ENCODE measurements around the gene CD14. TPM values are rescaled to one million over a fixed set of nuclear protein-coding genes. Genes with fewer than 3 reads are reported as not detected.
"Not testable (repeated sequence)": the region's sequence is repeated elsewhere in the genome, so short reads cannot be mapped to it uniquely, and the experiment has no call there.

Gene CD14
- total RNA-seq, 1 donor from 2014 or later = 0.64 TPM

- DNase-seq (ENCODE audit: low read depth) = no peak
Measured at GRCh38 chr5:140635291-140636257, 2.6 kb upstream of the CD14 start.

GRCh38 chr5:140634103-140634502 is 1.1 kb upstream of the CD14 start:
- no peak for DNase-seq (ENCODE audit: low read depth)

GRCh38 chr5:140633501-140633900 is 526 bp upstream of the CD14 start:
- DNase-seq (ENCODE audit: low read depth) = no peak

GRCh38 chr5:140632366-140633020 is 482 bp downstream of the CD14 start:
- DNase-seq (ENCODE audit: low read depth) = peak; percentile 2

DNA sequence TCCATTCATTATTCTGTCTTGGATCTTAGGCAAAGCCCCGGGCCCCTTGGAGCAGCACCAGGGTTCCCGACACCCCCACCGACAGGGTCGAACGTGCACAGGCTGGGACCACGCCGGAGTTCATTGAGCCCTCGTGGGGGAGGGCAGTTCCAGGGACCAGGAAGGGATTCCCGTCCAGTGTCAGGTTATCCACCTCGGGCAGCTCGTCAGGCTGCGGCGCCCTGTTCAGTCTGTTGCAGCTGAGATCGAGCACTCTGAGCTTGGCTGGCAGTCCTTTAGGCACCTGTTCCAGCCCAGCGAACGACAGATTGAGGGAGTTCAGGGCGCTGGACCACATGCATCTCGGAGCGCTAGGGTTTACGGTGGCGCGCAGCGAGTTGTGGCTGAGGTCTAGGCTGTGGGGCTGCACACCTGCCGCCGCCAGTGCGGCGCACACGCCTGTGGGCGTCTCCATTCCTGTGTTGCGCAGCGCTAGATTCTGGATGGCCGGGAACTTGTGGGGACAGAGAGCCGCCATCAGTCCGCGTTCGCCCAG is 1.1 kb downstream of the CD14 start:
- peak; percentile 4 for DNase-seq (ENCODE audit: low read depth)

DNA sequence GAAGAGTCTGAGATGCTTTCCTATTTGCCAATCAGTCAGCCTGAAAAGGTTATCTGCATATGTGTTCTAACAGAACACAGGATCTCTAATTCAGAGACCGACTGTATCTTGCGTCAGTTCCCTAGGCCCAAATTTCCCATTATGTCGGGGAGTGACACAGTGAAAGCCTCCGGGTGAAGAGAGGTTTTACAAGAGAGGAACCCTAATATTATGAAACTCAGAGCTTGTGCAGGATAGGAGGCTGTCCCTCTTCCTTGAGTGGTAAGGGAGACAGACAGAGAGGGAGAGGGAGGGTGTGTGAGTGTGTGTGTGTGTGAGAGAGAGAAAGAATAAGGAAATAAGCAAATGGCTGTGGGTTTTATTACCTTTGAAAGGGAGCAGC is 1.9 kb downstream of the CD14 start:
- no peak for DNase-seq (ENCODE audit: low read depth)

DNA sequence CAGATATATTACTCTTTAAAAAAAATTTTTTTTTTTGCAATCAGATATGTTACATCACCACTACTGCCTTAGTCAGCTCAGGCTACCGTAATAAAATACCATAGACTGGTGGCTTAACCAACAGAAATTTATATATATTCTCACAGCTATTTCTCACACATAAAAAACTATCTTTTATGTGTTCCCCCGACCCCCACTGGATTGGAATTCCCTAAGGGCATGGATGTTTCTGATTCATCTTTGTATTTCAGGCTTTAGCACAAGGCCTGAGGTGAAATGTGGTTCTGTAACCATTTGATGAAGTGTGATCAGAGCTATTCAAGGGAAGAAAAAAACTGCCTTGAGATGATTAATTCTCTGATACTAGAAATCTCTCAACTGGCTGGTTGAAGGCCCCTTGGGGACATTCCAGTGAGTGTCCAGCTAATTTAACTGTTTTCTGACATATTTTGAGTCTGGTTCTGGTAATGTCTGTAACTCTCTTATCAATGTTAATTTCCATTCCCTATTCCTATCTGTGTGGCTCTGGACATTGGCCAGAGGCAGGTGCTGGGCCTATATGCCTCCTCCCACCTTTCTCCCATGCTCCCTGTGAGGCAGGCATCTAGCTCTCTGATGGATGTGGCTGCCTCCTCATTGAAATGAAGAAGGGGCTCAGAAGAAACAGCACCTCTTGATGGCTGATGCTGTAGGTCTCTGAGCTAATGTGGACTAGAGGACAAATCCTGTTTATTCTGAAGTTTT is 2.5 kb downstream of the CD14 start:
- peak; percentile 10 for DNase-seq (ENCODE audit: low read depth)

DNA sequence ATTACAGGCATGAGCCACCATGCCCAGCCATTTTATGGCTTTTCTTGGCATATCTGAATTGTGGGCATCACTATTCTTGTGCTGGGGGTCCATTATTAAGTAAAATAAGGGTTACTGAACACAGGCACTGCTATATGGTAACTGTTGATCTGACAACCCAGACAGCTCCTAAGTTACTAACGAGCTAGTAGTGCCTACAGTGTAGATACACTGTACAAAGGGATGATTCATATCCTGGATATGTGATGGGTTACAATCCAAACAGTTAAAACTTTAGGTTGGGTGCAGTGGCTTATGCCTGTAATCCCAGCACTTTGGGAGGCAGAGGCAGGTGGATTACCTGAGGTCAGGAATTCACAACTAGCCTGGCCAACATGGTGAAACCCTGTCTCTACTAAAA is 4.3 kb downstream of the CD14 start:
- no peak for DNase-seq (ENCODE audit: low read depth)

DNA sequence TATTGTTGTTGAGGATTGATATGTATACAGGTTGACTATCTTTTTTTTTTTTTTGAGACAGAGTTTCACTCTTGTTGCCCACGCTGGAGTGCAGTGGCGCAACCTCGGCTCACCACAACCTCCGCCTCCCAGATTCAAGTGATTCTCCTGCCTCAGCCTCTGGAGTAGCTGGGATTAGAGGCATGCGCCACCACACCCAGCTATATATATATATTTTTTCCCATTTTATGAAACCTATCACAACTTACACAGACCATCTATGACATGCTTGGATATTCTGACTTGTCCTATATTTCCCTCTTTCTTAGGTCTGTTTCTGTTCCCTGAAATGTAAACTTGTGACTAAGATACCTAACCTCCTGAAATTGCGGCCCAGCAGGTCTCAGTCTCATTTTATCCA is 5.0 kb downstream of the CD14 start:
- no peak for DNase-seq (ENCODE audit: low read depth)

DNA sequence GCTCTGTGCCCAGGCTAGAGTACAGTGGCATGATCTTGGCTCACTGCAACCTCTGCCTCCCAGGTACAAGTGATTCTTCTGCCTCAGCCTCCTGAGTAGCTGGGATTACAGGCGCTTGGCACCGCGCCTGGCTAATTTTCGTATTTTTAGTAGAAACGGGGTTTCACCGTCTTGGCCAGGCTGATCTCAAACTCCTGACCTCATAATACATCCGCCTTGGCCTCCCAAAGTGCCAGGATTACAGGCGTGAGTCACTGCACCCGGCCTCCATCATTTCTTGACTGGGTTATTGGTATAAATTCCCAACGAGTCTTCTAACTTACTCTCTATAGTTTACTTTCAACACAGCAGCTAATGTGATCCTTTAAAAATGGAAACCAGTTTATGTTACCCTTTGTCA is 8.1 kb downstream of the CD14 start:
- not testable (repeated sequence) for DNase-seq (ENCODE audit: low read depth)

- not testable (repeated sequence) for DNase-seq (ENCODE audit: low read depth)
Measured at GRCh38 chr5:140623061-140623460, 9.9 kb downstream of the CD14 start.

DNA sequence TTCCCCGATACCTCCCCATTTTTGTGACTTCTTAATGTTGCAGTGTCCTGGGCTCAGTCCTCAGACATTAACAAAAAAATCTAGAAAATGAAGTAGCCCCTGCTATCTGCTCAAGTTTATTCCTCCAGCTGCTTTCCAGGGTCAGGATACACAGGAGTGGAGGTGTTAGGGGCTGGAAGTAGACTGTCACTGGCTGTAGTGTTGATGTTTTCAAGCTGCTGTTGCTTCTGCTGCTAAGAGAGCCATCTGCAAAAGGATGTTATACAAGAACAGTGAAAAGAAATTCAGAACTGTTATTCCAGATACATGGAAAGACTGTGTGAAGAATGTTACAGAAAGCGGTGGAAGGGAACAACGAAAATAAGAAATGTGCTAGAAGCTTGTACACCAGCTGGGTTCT is 10.7 kb downstream of the CD14 start:
- DNase-seq (ENCODE audit: low read depth) = no peak

DNA sequence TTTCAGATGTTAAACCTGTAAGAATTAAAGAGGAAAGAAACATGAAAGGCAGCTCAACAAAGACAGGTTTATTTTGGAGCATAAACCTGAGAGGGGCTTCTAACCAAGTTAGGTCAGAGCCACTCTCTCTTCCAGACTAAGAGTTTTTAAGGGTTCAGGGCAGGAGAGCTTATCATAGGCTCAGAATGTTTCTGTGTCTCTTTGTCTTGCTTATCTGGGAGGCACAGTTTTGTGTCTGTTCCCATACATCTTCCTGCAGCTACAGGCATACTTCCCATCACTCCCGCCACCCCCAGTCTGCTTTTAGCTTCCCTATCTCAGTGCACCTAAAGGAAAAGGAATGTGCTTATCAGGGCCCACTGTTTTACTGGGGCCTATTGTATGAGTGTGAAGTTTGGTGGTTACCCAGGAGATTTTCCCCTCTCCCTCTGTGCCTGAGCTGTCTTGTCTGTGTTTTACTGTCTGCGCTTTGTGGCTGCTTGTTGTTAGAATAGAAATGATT is 21.9 kb downstream of the CD14 start:
- no peak for DNase-seq (ENCODE audit: low read depth)

GRCh38 chr5:140609126-140609525 is 23.8 kb downstream of the CD14 start:
- DNase-seq (ENCODE audit: low read depth) = peak; percentile 74

GRCh38 chr5:140608722-140609121 is 24.3 kb downstream of the CD14 start:
- no peak for DNase-seq (ENCODE audit: low read depth)

DNA sequence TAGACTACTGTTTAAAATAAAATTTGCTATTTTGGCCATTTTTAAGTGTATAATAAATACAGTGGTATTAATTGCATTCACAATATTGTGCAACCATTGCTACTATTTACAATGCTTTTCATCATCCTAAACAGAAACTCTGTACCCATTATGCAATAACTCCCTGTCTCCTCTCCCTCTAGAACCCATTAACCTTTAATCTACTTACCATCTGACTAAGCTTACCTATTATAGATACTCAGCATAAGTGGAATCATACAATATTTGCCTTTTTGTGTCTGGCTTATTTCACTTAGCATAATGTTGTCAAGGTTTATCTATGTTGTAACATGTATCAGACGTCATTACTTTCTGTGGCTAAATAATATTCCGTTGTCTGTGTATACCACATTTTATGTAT is 25.9 kb downstream of the CD14 start:
- no peak for DNase-seq (ENCODE audit: low read depth)

DNA sequence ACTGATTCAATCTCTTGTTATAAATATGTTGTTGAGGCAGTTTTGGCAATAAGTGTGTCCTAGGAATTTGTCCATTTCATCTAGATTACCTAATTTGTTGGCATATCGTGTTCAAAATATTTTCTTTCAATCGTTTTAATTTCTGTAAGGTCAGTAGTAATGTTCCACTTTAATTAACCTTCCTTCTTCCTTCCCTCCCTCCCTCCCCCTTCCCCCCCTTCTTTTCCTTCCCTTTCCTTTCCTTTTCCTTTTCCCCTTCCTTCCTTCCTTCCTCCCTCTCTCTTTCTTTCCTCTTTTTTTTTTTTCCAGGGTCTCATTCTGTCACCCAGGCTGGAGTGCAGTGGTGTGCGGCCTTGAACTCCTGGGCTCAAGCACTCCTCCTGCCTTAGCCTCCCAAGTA is 27.1 kb downstream of the CD14 start:
- no peak for DNase-seq (ENCODE audit: low read depth)

DNA sequence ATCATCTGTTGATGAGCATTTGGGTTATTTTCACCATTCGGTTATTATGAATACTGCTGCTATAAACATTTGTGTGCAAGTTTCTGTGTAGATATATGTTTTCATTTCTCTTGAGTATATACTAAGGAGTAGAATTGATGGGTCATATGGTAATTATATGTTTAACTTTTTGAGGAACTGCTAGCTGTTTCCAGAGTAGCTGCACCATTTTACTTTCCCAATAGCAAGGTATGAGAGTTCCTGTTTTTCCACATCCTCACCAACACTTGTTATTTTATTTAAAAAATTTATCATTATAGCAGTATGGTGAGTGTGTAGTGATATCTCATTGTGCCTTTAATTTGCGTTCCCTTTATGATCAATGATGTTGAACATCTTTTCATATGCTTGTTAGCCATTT is 29.2 kb downstream of the CD14 start:
- no peak for DNase-seq (ENCODE audit: low read depth)

- not testable (repeated sequence) for DNase-seq (ENCODE audit: low read depth)
Measured at GRCh38 chr5:140603446-140603698, 29.6 kb downstream of the CD14 start.

GRCh38 chr5:140602147-140602546 is 30.8 kb downstream of the CD14 start:
- no peak for DNase-seq (ENCODE audit: low read depth)

DNA sequence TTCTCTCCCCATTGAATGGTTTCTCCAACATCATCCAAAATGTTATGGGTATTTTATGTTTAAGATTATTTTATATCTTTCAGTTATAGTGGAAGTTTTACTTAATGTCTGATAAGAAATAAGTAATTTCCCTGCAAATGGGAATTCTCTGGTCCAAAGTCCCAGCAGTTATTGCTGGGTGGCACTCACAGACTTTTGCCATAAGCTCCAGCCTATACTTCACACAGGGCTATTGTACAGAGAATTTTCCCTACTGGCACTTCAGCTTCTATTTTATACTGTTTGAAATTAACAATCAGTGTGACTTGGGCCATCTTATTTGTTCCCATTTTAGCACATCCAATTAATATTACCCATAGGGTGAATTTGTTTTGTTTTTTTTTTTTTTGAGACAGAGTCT is 32.9 kb downstream of the CD14 start:
- no peak for DNase-seq (ENCODE audit: low read depth)

- no peak for DNase-seq (ENCODE audit: low read depth)
Measured at GRCh38 chr5:140598836-140599235, 34.1 kb downstream of the CD14 start.
